Measurements from ENCODE around the gene DPH1.

- TF ChIP-seq CTCF (IDR thresholded peaks at IDR 0.05) (no peak), POLR2A (IDR thresholded peaks at IDR 0.05) (no peak)
Observed at GRCh38 chr17:2076087-2076984, 46.4 kb downstream of the DPH1 start.
